Measurements from ENCODE around the gene FIGN.

DNA sequence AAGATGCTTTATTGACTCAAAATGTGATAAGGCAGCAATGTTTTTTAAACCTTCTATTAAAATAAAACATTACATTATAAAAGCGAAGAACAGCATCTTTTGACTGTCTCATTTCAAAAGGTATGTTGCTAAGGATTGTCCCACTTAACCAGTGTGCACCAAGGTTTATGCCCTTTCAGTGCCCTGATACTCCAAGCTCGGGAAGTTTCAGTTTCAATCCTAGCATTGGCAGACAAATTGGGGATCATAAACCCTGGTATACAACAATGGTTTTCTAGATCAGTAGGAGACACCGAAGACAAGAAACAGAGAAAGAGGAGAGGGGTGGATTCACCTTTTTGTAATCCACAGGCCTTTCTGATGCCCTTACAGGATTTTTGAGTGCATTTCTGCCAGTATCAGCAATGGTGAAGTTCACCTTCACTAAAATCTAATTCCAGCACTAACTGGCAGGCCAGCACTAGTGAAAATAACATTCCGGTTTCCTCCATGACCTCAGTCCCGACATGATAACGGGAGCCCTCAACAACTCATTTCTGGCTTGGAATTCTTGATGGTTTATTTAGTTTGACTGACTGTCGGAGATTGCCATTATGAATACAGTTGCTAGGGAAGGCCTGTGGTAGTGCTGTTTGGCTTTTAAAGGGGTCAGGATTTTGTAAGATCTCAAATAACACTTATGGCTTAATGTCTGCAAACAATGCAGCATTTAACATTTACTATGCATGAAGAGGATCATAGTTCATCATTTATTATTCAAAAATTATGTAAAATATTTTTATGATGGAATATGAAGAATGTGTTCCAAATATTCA, 33.3 kb upstream of the FIGN start:
- TF ChIP-seq, protein P1, sequence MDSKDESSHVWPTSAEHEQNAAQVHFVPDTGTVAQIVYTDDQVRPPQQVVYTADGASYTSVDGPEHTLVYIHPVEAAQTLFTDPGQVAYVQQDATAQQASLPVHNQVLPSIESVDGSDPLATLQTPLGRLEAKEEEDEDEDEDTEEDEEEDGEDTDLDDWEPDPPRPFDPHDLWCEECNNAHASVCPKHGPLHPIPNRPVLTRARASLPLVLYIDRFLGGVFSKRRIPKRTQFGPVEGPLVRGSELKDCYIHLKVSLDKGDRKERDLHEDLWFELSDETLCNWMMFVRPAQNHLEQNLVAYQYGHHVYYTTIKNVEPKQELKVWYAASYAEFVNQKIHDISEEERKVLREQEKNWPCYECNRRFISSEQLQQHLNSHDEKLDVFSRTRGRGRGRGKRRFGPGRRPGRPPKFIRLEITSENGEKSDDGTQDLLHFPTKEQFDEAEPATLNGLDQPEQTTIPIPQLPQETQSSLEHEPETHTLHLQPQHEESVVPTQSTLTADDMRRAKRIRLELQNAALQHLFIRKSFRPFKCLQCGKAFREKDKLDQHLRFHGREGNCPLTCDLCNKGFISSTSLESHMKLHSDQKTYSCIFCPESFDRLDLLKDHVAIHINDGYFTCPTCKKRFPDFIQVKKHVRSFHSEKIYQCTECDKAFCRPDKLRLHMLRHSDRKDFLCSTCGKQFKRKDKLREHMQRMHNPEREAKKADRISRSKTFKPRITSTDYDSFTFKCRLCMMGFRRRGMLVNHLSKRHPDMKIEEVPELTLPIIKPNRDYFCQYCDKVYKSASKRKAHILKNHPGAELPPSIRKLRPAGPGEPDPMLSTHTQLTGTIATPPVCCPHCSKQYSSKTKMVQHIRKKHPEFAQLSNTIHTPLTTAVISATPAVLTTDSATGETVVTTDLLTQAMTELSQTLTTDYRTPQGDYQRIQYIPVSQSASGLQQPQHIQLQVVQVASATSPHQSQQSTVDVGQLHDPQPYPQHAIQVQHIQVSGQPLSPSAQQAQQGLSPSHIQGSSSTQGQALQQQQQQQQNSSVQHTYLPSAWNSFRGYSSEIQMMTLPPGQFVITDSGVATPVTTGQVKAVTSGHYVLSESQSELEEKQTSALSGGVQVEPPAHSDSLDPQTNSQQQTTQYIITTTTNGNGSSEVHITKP (IDR thresholded peaks at IDR 0.05; ENCODE audit: partially characterized antibody), result no peak
- no peak for TF ChIP-seq HDAC2 (IDR thresholded peaks at IDR 0.05)
- TF ChIP-seq SETDB1 (IDR thresholded peaks at IDR 0.05; ENCODE audit: low read length), result no peak
- TF ChIP-seq TCF7L2 (IDR thresholded peaks at IDR 0.05; ENCODE audit: low read depth, low read length), result no peak

All from K562 (cell line).